ENCODE measurements around the gene NR1I3. TPM values are rescaled to one million over a fixed set of nuclear protein-coding genes. Genes with fewer than 3 reads are reported as not detected.

NR1I3 gene
- total and polyA plus RNA-seq, 2 donors (not counting 1 experiment from before 2014, with no cell fraction given), result not detected

GRCh38 chr1:161201836-161202712, 35.9 kb downstream of the NR1I3 start, which contains the start of gene NDUFS2:
Gene NDUFS2 (plus strand): TSS chr1:161202367. CDS start chr1:161202386, 19 bp downstream.
- peak within 1 kb of the TSS; percentile 91 for H3K4me2 ChIP-seq (replicated peaks; ENCODE audit: low read depth, low read length, poor library complexity, severe bottlenecking)
- no peaks in the 10 kb centered on the region for H3K9me3 ChIP-seq (ENCODE audit: control extremely low read depth in 1 of 3, control insufficient read depth in 2 of 3, insufficient read depth in 1 of 3, low read length in 2 of 3)
- Mint-ChIP-seq H3K27me3 (no peaks in the 10 kb centered on the region), H3K4me3 (peak within 1 kb of the TSS; percentile 96), H3K9me3 (ENCODE audit: insufficient read depth) (no peaks in the 10 kb centered on the region), H3K27ac (peak within 1 kb of the TSS; percentile 97), H3K4me1 (peaks cover 36% of the 10 kb centered on the region)
- H3K9ac ChIP-seq (ENCODE audit: low read length), result peak within 1 kb of the TSS; percentile 90
- WGBS (ENCODE audit: insufficient coverage), result 6% methylated on average over 49 of the region's 53 CpGs
- TF ChIP-seq EZH2 (IDR thresholded peaks at IDR 0.05; ENCODE audit: borderline replicate concordance, insufficient read depth, low read depth, low read length, poor library complexity, severe bottlenecking), result no peak
- TF ChIP-seq CTCF (IDR thresholded peaks at IDR 0.05), result no peak
- ATAC-seq (ENCODE audit: low read depth) (peak; percentile 98), DNase-seq (peak; percentile 97)
- intact Hi-C loops (cut with micrococcal nuclease), result loop anchor here (1.0 to 5.0 kb wide), 11 partner anchors 10 to 187 kb away; partner anchors contain the start of genes B4GALT3, CFAP126, DEDD and MPZ
- POLR2A ChIA-PET, result interaction anchor here (0.5 to 2.5 kb wide), 12 partner anchors 11 to 548 kb away, joined by 3 to 21 read pairs (median 4); partner anchors contain the start of genes B4GALT3, DUSP12, PPOX and TOMM40L
- H3K27ac ChIP-seq (ENCODE audit: low read length in 2 of 2), result peak within 1 kb of the TSS; percentile 81 to 88
- no peaks in the 10 kb centered on the region for H3K27me3 ChIP-seq (replicated peaks in 1 of 4; ENCODE audit: control extremely low read depth in 1 of 4, control insufficient read depth in 3 of 4, insufficient read depth in 4 of 4, low read length in 3 of 4)
- H2AFZ ChIP-seq (ENCODE audit: insufficient read depth, low read depth, low read length, poor library complexity, severe bottlenecking), result peak within 1 kb of the TSS; percentile 95
- CTCF ChIA-PET, result interaction anchor here (0.8 to 3.9 kb wide), 19 partner anchors 9 to 198 kb away, joined by 3 to 23 read pairs (median 4); partner anchors contain the start of genes KLHDC9, PPOX and TOMM40L
- H3K4me1 ChIP-seq (ENCODE audit: control insufficient read depth in 2 of 2, insufficient read depth in 2 of 2, low read length in 2 of 2), result peaks cover 16 to 26% of the 10 kb centered on the region in 2 donors
- H3K79me2 ChIP-seq (ENCODE audit: control insufficient read depth, insufficient read depth, low read length), result peaks cover 44% of the 10 kb centered on the region
- H3K36me3 ChIP-seq (replicated peaks in 1 of 2; ENCODE audit: control extremely low read depth in 1 of 2, control insufficient read depth in 1 of 2, extremely low read depth in 1 of 2, insufficient read depth in 2 of 2, low read length in 1 of 2), result peaks cover 0 to 19% of the 10 kb centered on the region in 2 experiments
- peak within 1 kb of the TSS; percentile 77 to 99 (median 88) for H3K4me3 ChIP-seq (ENCODE audit: control extremely low read depth in 1 of 5, extremely low read depth in 1 of 5, insufficient read depth in 1 of 5, low read depth in 2 of 5, low read length in 4 of 5)
- peaks cover 4% of the 10 kb centered on the region for H4K20me1 ChIP-seq (ENCODE audit: control insufficient read depth, insufficient read depth, low read length, poor library complexity, severe bottlenecking)
